Mucosa of descending colon (tissue), 3 donors: ENCODE results near the gene ANKRD33B. TPM values are rescaled to one million over a fixed set of nuclear protein-coding genes. Genes with fewer than 3 reads are reported as not detected.

Source experiments
- ATAC-seq: fragments of 200-7000 bp; cut with Tn5 transposase; one replicate; pipeline ENCODE4 v1.9.1; 2020; ENCODE audit warnings: mild to moderate bottlenecking, moderate library complexity
- DNase-seq, 3 donors: peaks; one replicate each; pipeline ENCODE4 v3.0.0-alpha.2; 2020
- H3K36me3 ChIP-seq: fragments of 200-600 bp; one replicate; pipeline ENCODE4 v1.8.0; 2021; ENCODE audit warnings: low read depth, mild to moderate bottlenecking
- H3K4me1 ChIP-seq: fragments of 200-600 bp; one replicate; pipeline ENCODE4 v1.8.0; 2021; ENCODE audit warnings: low read depth, mild to moderate bottlenecking
- H3K4me3 ChIP-seq: fragments of 200-600 bp; one replicate; pipeline ENCODE4 v1.8.0; 2021; ENCODE audit warnings: mild to moderate bottlenecking
- H3K9me3 ChIP-seq: fragments of 200-600 bp; one replicate; pipeline ENCODE4 v1.8.0; 2021; ENCODE audit warnings: mild to moderate bottlenecking
- CTCF ChIP-seq: fragments of 200-600 bp; IDR thresholded peaks from one replicate; pipeline ENCODE4 v1.8.0; 2022; ENCODE audit warnings: antibody characterized with exemption, mild to moderate bottlenecking
- intact Hi-C, 2 donors: fragments of 100-400 bp; cut with DNase I in 1 of 2; cut with micrococcal nuclease in 1 of 2; formaldehyde crosslinking; loops; one replicate each; pipeline versions ENCODE4 v1.11.0 to v1.11.1; 2022; cut with DNase I, micrococcal nuclease
- total RNA-seq, 3 donors: library from RNA; stranded (reverse); fragmentation: NEBNext Ultra II Directional in 2 of 3; extraction: Animal tissue kit (Norgen Biotek cat#: 25700) in 2 of 3; gene quantifications; one replicate each; pipeline versions ENCODE4 v1.2.1 to v1.2.4, GENCODE V29; 2021 to 2023
- donor health status: DM: no; HTN: no; CAD: no; lungs with moderate emphysema.
- donor health status: DM: no; HTN: no; CAD: no.
- donor health status: DM: no; HTN: yes; CAD: no.

Gene ANKRD33B
- total RNA-seq, 3 donors from 2014 or later: 0.96 to 3.3 (median 1.7) TPM

DNA sequence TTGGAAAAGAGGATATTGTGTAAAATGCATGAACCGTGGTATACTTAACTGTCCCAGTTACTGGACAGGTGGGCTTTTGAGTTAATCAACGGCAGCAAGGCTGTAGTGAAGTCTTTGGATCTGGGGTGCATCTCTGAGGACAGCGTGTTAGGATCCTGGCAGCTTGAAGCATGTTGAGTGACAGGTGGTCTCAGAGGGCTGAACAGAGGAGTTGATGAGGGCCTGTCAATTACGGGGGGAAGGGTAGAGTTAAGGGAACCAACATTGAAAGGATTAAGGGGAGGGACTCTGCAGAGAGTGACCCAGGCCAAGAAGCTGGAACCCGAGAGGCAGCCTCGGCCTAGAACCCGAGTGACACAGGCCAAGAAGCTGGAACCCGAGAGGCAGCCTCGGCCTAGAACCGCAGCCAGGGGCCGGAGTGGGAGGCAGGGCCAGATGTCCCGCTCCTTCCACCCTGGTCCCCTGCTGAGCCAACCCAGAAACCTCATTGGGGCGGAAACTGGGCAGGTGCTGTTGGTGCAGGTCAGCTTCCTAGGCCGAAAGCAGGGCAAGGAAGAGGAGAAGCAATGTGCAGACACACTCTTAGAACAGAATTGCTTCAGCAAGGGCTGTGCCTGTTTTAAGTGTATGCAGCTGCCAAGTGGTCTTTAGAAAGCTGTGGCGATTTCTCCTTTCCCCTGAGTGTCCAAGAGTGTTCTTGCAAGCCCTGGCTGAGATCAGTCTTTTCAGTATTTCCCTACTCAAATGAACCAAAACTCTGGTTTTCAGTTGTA lies 62.0 kb downstream of the ANKRD33B start:
- DNase-seq (no peak), ATAC-seq (no peak)
- intact Hi-C loops: loop anchor here in 1 of 2 donors (5.0 to 10.0 kb wide), 2 partner anchors 174 to 341 kb away; no protein-coding TSS in a partner anchor
- Histone ChIP-seq H3K36me3 (no peaks in the 10 kb centered on the region), H3K4me1 (peaks cover 16% of the 10 kb centered on the region), H3K9me3 (no peaks in the 10 kb centered on the region), H3K4me3 (no peak overlapping the region)
- no peak for TF ChIP-seq CTCF

DNA sequence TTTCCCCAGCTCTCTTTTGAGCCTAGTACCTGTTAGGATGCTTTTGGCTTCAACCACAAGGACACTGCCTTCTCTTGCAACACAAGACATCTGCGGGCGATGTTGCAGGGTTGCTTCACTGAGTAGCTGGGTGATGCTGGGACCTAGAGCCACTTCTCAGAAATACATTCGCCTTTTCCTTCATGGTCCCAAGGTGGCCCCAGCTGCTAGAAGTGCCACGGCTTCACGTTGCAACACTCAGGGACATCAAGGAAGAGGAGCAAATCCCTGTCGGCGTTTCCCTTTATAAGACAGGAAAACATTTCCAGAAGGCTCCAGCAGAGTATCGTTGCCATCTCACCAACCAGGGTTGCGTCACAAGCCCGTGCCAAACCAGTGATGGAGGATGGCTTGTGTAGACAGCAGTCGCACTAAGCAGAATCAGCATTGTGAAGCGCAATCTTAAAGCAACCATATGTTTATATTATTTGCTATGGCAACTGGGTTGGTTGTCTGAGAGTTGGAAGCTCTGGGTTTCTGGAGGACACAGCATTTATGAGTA lies 62.7 kb downstream of the ANKRD33B start:
- Histone ChIP-seq H3K9me3 (no peaks in the 10 kb centered on the region), H3K36me3 (no peaks in the 10 kb centered on the region), H3K4me3 (no peak overlapping the region), H3K4me1 (peaks cover 16% of the 10 kb centered on the region)
- TF ChIP-seq CTCF: no peak
- ATAC-seq (no peak), DNase-seq (no peak)
- intact Hi-C loops: loop anchor here (1.0 to 10.0 kb wide), 3 partner anchors 174 to 342 kb away; no protein-coding TSS in a partner anchor

DNA sequence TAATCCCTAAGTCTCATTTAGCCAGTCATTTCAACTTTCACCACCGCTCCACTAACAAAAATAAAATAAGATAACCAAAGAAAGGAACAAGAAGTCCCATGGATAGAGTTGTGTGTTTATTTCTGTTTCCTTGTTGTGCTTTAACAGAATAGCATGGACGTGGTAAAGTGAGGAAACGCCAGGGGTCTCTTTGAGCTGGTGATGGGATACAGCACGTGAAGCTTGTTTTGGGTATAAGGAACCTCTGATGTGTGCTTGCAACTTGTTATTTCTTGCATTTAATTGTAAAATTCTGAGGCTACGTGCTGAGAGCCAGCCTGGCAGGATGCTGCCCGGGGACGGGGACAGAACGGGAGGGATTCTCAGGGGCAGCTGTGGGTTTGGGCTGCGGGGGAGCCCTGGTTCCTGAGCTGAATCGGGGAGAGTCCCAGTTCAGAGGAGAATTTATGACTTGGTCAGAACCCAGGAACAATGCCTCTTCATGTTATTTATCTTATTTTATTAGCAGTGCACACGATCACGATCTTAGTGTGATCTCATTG lies 63.4 kb downstream of the ANKRD33B start:
- H3K36me3 ChIP-seq: no peaks in the 10 kb centered on the region
- intact Hi-C loops: loop anchor here (1.0 to 10.0 kb wide), 3 partner anchors 175 to 342 kb away; no protein-coding TSS in a partner anchor
- DNase-seq (no peak), ATAC-seq (no peak)
- peaks cover 16% of the 10 kb centered on the region for H3K4me1 ChIP-seq
- no peaks in the 10 kb centered on the region for H3K9me3 ChIP-seq
- no peak overlapping the region for H3K4me3 ChIP-seq
- no peak for TF ChIP-seq CTCF

GRCh38 chr5:10628601-10629000 lies 64.7 kb downstream of the ANKRD33B start:
- Histone ChIP-seq H3K9me3 (no peaks in the 10 kb centered on the region), H3K36me3 (no peaks in the 10 kb centered on the region), H3K4me3 (no peak overlapping the region), H3K4me1 (peaks cover 6% of the 10 kb centered on the region)
- ATAC-seq (no peak), DNase-seq (no peak)
- TF ChIP-seq CTCF: no peak
- intact Hi-C loops: loop anchor here in 1 of 2 donors (5.0 to 10.0 kb wide), 2 partner anchors 176 to 344 kb away; no protein-coding TSS in a partner anchor

- H3K9me3 ChIP-seq: no peaks in the 10 kb centered on the region
- no peak for TF ChIP-seq CTCF
- intact Hi-C loops: loop anchor here in 1 of 2 donors (5.0 to 10.0 kb wide), 2 partner anchors 177 to 345 kb away; no protein-coding TSS in a partner anchor
- no peaks in the 10 kb centered on the region for H3K36me3 ChIP-seq
- ATAC-seq (no peak), DNase-seq (no peak)
- H3K4me3 ChIP-seq: no peak overlapping the region
- H3K4me1 ChIP-seq: peaks cover 3% of the 10 kb centered on the region
Measured at GRCh38 chr5:10629682-10630081, 65.8 kb downstream of the ANKRD33B start.
